Activated CD8-positive, alpha-beta memory T cell treated with anti-CD3 and anti-CD28 coated beads, Interleukin-2, amount 50 U/mL, for 1 hour (primary cell): ENCODE results near the gene GATD1.

Source experiments
- DNase-seq: peaks from one replicate; pipeline ENCODE4 v3.0.0-alpha.2; 2020; ENCODE audit errors: extremely low read depth

The GATD1 gene

GRCh38 chr11:795634-796564, 18.6 kb upstream of the GATD1 start:
- peak; percentile 39 for DNase-seq

DNA sequence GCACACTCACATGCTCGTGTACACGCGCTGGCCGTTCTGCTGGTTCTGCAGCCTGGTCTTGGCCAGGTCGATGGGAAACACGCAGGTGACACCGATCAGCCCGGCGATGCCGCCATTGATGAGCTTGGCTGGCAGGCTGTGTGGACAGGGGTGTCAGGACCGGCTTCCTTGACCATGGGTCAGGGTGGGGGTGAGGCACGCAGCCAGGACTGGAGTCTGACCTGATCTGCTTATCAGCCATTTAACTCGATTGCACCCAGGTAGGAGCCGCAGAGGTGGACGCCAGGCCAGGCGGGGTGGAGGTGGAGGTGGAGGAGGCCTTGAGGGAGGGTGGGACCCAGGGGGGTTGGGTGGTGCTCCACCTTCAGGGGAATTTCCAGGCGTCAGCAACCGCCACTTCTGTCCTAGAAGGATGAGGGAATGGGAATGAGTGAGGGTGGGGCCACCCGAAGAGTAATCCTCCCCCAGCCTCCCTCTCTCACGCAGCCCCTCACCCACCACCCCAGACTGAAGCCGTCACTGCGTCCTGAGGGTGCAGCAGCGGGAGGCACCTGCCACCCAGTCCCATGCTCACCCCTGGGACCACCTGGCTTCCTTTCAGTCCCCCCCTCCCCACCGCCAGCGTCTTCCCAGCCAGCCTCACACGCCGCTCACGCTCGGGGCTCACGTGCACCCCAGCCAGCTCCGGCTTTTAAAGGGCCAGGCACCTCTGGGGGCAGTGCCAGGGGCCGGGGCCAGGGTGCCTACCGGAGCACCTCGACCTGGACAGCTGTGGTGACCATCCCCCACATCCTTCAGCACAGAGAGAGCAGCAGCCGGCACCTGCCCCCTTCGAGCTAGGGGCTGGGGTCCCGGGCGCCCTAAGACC, 17.7 kb upstream of the GATD1 start:
- DNase-seq: no peak

DNA sequence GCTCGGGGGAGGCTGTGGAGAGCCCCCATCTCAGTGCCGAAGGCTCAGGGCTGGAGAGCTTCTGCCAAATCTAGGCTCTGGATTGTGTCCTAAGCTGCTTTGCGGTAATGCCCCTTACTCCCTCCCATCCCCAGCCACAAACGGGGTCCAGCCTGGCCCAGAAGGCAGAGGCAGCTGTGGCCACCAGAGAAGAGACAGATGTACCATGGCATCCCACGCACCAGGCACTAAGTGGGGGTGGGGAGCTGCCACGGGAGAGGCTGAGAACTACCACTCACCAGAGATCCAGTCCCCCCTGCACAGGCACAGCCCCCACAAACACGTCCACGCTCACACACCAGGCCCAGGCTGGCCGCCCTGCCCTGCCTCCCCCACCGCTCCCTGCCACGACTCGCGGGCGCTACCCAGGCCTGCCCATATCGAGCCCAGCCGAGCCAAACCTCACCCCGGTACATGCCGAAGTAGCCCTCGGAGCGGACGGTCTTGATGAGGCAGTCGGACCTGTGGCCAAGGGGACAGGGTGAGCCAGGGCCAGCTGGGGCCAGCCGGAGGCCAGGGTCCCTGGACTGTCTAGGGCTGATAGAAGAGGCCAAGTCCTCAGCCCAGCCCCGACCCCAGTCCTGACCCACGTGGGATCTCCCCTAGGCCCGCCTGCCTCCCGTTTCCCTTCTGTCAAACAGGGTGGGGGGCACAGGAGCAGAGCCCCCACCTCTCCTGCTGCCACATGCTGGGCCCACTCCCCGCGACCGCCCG, 16.9 kb upstream of the GATD1 start:
- no peak for DNase-seq

- DNase-seq: no peak
These were observed 16.3 kb upstream of the GATD1 start for GRCh38 chr11:793556-793955.

DNA sequence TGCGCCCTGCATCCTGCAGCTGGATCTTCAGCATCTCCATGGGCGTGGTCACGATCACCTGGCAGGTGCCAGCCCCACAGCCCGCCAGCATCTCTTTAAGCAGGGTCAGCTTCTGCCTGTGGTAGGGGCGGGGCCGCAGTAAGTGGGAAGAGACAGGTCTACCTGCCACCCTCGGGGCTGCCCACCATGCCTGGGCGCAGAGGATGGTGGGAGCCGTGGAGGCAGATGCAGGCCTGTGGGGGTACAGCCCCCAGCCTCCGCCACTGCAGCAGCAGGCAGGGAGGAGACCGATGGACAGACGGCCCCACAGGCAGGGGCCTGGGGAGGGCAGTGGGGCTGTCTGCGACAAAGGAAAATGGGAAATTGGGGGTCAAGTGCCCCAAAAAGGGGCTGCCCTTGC, 15.6 kb upstream of the GATD1 start:
- DNase-seq: no peak

GRCh38 chr11:792535-792821, 15.2 kb upstream of the GATD1 start:
- DNase-seq: no peak

GRCh38 chr11:791658-792534, 14.6 kb upstream of the GATD1 start:
- DNase-seq: no peak

DNA sequence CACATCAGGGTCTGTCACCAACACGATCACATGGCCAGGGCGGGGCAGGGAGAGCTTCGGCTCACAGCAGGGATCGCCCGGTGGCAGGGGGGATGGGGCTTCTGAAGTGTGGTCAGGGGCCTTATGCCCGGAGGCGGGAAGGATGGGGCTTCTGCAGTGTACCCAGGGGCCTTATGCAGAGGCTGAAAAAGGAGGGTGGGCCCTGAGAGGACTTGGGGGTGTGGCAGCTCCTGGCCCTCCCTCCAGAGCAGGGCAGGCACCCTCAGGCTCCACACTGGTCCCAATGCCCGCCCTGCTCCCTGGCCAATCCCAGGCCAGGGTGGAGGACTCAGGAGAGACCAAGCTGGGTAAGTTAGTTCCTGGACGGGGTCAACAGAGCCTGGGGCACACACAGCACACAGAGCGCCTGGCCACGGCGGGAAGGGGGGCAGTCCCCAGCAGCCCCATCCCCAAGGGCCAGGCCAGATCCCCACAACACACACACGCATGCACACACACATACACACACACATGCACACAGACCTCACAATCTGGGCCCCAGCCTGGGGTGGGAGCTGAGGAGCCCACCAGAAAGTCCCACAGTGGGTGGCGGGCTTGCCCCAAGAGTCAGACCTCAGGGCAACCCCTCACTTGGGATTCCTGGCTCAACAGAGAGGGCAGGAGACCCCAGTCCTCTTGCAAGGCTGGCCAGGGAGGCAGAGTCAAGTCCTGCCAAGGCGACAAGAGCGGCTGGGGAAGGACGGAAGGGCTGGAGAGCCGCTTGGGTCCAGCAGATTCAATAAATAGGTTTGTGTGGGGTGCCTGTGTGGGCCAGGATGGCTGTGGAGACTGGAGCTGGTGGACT, 13.7 kb upstream of the GATD1 start:
- no peak for DNase-seq

GRCh38 chr11:789943-790342, 12.7 kb upstream of the GATD1 start, which contains the start of gene CEND1:
Gene CEND1 (minus strand): TSS chr11:790090. CDS start chr11:788576, 1,514 bp downstream.
- DNase-seq: no peak

- no peak for DNase-seq
These were observed 12.0 kb upstream of the GATD1 start for GRCh38 chr11:788953-789940.

DNA sequence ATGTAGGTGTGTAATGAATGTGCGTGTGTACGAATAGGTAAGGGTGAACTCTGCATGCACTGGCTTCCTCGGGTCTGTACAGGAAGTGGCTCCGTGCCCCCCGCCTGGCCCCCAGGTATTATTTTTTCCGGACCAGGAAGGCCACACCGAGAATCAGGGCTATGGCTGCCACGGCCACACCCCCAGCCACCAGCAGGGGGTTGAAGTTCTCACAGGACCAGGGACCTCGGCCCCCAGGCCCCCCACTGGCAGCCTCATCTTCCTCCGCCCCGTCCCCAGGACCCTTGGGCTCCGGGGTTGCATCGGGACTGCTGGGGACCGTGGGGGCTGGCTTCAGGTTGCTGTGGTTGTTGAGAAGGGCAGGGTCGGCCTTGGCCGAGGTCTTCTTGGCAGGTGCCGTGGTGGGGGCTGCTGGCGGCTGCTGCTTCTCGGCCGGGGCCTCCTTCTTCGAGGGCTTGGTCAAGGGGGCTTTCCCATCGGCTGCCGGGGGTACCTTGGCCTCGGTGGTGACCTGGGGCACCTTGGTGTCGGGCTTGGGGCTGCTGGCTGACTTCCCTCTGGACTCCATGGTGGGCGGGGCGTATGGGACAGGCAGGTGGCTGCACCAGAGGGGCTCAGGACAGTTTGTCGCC, 10.8 kb upstream of the GATD1 start:
- DNase-seq: no peak

GRCh38 chr11:787084-787675, 9.9 kb upstream of the GATD1 start:
- DNase-seq: no peak

- no peak for DNase-seq
These were observed 9.2 kb upstream of the GATD1 start for GRCh38 chr11:786235-787083.

GRCh38 chr11:783581-784015, 6.3 kb upstream of the GATD1 start:
- no peak for DNase-seq

DNA sequence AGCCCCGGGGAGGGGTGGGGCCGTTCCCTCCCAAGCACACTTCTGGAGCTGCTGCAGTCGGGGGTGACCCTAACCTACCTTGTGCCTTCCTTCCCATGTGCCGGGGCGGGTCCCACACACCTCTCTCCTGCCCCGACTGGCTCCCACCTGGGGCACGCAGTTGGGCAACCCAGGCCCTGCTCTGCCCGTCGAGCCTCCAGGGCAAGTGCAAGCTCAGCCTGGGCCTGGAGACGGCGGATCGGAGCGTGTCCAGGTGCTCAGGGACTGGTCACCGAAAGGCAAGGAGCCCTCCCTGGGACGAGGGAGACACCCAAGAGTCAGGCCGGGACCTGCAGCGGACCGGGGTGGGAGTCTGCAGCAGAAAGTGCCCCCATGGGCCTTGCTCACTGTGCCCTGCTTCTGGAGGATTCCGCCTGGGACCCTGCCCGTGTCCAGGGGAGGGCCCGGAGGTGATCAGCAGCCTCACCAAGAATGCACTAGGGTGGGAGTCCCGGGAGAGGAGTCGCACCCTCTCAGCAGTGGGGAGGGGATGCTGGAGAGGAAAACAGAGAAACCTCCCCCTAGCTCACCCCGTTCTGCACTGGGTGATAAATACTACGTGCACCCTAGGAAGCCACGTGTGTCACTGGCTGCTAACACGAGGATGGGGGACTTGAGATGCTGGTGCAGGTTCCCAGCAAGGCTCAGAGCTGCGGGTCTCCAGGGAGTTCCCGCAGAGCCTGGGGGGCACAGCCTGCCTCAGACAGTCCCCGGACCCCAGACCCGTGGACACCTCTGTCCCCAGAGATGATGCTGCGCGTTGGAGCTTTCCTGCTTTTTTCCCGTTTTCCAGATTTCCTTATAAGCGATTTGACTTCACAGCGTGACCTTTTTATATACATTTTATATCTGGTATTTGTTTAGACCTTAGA, 5.2 kb upstream of the GATD1 start:
- no peak for DNase-seq

GRCh38 chr11:779955-780532, 2.8 kb upstream of the GATD1 start:
- DNase-seq: no peak
